ENCODE data around the gene EEFSEC.

EEFSEC gene

GRCh38 chr3:128456776-128457715 is 303.8 kb downstream of the EEFSEC start:
- DNase-seq, result no peak

- no peak for DNase-seq
These were observed 304.7 kb downstream of the EEFSEC start for GRCh38 chr3:128457937-128458336.
